Measurements from ENCODE around the gene RBFOX1. TPM values are rescaled to one million over a fixed set of nuclear protein-coding genes. Genes with fewer than 3 reads are reported as not detected.

The RBFOX1 gene
- total RNA-seq, 1 donor from 2014 or later, result not detected

- DNase-seq (ENCODE audit: low read depth), result no peak
- TF ChIP-seq CTCF (conservative IDR thresholded peaks at IDR 0.05; ENCODE audit: low read depth, low read length), result no peak
- no peak overlapping the region for H3K4me3 ChIP-seq (ENCODE audit: low read depth, low read length)
Measured at GRCh38 chr16:7644811-7645210, 312.2 kb downstream of the RBFOX1 start.

GRCh38 chr16:7646821-7647500 lies 314.3 kb downstream of the RBFOX1 start:
- H3K4me3 ChIP-seq (ENCODE audit: low read depth, low read length), result no peak overlapping the region
- TF ChIP-seq CTCF (conservative IDR thresholded peaks at IDR 0.05; ENCODE audit: low read depth, low read length), result no peak
- no peak for DNase-seq (ENCODE audit: low read depth)

GRCh38 chr16:7650431-7650830 lies 317.8 kb downstream of the RBFOX1 start:
- DNase-seq (ENCODE audit: low read depth), result no peak
- no peak for TF ChIP-seq CTCF (conservative IDR thresholded peaks at IDR 0.05; ENCODE audit: low read depth, low read length)
- H3K4me3 ChIP-seq (ENCODE audit: low read depth, low read length), result no peak overlapping the region

GRCh38 chr16:7651803-7652570 lies 319.3 kb downstream of the RBFOX1 start:
- H3K4me3 ChIP-seq (ENCODE audit: low read depth, low read length), result no peak overlapping the region
- no peak for TF ChIP-seq CTCF (conservative IDR thresholded peaks at IDR 0.05; ENCODE audit: low read depth, low read length)
- no peak for DNase-seq (ENCODE audit: low read depth)

GRCh38 chr16:7653746-7654461 lies 321.3 kb downstream of the RBFOX1 start:
- no peak for DNase-seq (ENCODE audit: low read depth)
- no peak overlapping the region for H3K4me3 ChIP-seq (ENCODE audit: low read depth, low read length)
- TF ChIP-seq CTCF (conservative IDR thresholded peaks at IDR 0.05; ENCODE audit: low read depth, low read length), result no peak

- H3K4me3 ChIP-seq (ENCODE audit: low read depth, low read length), result no peak overlapping the region
- no peak for TF ChIP-seq CTCF (conservative IDR thresholded peaks at IDR 0.05; ENCODE audit: low read depth, low read length)
- DNase-seq (ENCODE audit: low read depth), result no peak
Measured at GRCh38 chr16:7675628-7676027, 343.0 kb downstream of the RBFOX1 start.

Data from epithelial cell of proximal tubule (primary cell).